Gastrocnemius medialis (tissue), 4 donors: ENCODE results near the gene KCNIP4.

ENCODE experiments used
- CTCF ChIP-seq, 5 experiments: fragments of 450-650 bp in 3 of 5; fragments of 200-600 bp in 2 of 5; sonication (generic) in 2 of 5; IDR thresholded peaks in 4 of 5; conservative IDR thresholded peaks in 1 of 5; 1 replicate in 4 of 5; 2 replicates in 1 of 5; pipeline ENCODE4 v1.5.1; 2016 to 2019; ENCODE audit warnings: antibody characterized with exemption in 5 of 5, mild to moderate bottlenecking in 3 of 5, moderate library complexity in 3 of 5
- POLR2A ChIP-seq, 2 donors: fragments of 450-650 bp; IDR thresholded peaks; one replicate each; pipeline ENCODE4 v1.6.1; 2017; ENCODE audit warnings: antibody characterized with exemption in 2 of 2, mild to moderate bottlenecking in 2 of 2, moderate library complexity in 2 of 2

- TF ChIP-seq POLR2A (IDR thresholded peaks at IDR 0.05) (no peak), CTCF (IDR thresholded peaks at IDR 0.05 in 4 of 5, conservative IDR thresholded peaks at IDR 0.05 in 1 of 5) (no peak)
Measured at GRCh38 chr4:21377046-21377445, 571.5 kb downstream of the KCNIP4 start.
